HepG2 (cell line): ENCODE measurements around the gene LIMS2. TPM values are rescaled to one million over a fixed set of nuclear protein-coding genes. Genes with fewer than 3 reads are reported as not detected.

ENCODE experiments used
- ATAC-seq: fragments of 200-7000 bp; cut with Tn5 transposase; 3 replicates; pipeline ENCODE4 v1.9.1; 2020; ENCODE audit warnings: mild to moderate bottlenecking, moderate library complexity
- BruUV-seq: library from RNA; stranded (reverse); fragments of 400-500 nt; replicated peaks from 2 replicates; lab custom pipeline; 2021; lab: Mats Ljungman, UMichigan
- CTCF ChIA-PET: fragments of 300-600 bp; formaldehyde crosslinking; extraction: SDS; loops from one replicate; lab custom pipeline; 2021; ENCODE audit warnings: low total read pairs, inconsistent platforms, low intra/inter-chr PET ratio; lab: Yijun Ruan, JAX
- POLR2A ChIA-PET: fragments of 350-600 bp; sonication (Branson Sonifier 250); formaldehyde crosslinking; loops from one replicate; lab custom pipeline; 2020; ENCODE audit warnings: antibody characterized with exemption, inconsistent platforms; lab: Yijun Ruan, JAX
- DNase-seq: peaks from one replicate; pipeline ENCODE4 v3.0.0-alpha.2; 2015; ENCODE audit warnings: low spot score
- FAIRE-seq: peaks from 3 replicates; lab custom pipeline; 2011; peaks lifted over from hg19 to GRCh38; lab: Jason Lieb, UNC
- H2AFZ ChIP-seq: one replicate; pipeline ENCODE4 v1.6.1; 2011; ENCODE audit warnings: low read length, inconsistent platforms
- H3K27ac ChIP-seq: fragments of 300-600 bp; 3 replicates; pipeline ENCODE4 v1.8.0; 2011; ENCODE audit warnings: mixed run types, mild to moderate bottlenecking, mixed read lengths, low read length, inconsistent platforms; ENCODE audit not compliant: insufficient read depth; ENCODE audit errors: extremely low read length
- H3K27me3 ChIP-seq, 2 experiments: fragments of 200-600 bp in 1 of 2; 2 replicates in 1 of 2; 3 replicates in 1 of 2; pipeline versions ENCODE4 v1.6.0 to v1.8.0; 2011; ENCODE audit warnings: low read length in 2 of 2, mild to moderate bottlenecking in 2 of 2, moderate library complexity in 2 of 2, inconsistent platforms in 1 of 2; ENCODE audit not compliant: insufficient read depth in 2 of 2, control insufficient read depth in 1 of 2
- H3K36me3 ChIP-seq, 2 experiments: fragments of 200-600 bp in 1 of 2; replicated peaks in 1 of 2; 2 replicates in 1 of 2; 3 replicates in 1 of 2; pipeline versions ENCODE4 v1.5.1 to v1.8.0; 2011; ENCODE audit warnings: low read length in 2 of 2, inconsistent platforms in 1 of 2; ENCODE audit not compliant: insufficient read depth in 2 of 2, control insufficient read depth in 1 of 2
- H3K4me1 ChIP-seq: 2 replicates; pipeline ENCODE4 v1.5.1; 2012; ENCODE audit warnings: low read length, inconsistent platforms; ENCODE audit not compliant: insufficient read depth
- H3K4me2 ChIP-seq: 2 replicates; pipeline ENCODE4 v1.6.0; 2011; ENCODE audit warnings: low read depth, low read length, inconsistent platforms
- H3K4me3 ChIP-seq, 3 experiments: fragments of 200-600 bp in 1 of 3; sonication (generic), shearing (Covaris generic) in 1 of 3; replicated peaks in 1 of 3; 2 replicates each; pipeline ENCODE4 v1.5.1; 2011 to 2016; ENCODE audit warnings: low read length in 3 of 3, inconsistent platforms in 2 of 3, low read depth in 2 of 3, mild to moderate bottlenecking in 2 of 3, control low read depth in 1 of 3, mixed read lengths in 1 of 3; ENCODE audit not compliant: insufficient read depth in 1 of 3
- H3K79me2 ChIP-seq: one replicate; pipeline ENCODE4 v1.6.1; 2011; ENCODE audit warnings: low read length, inconsistent platforms; ENCODE audit not compliant: insufficient read depth
- H3K9ac ChIP-seq: 2 replicates; pipeline ENCODE4 v1.6.0; 2011; ENCODE audit warnings: mild to moderate bottlenecking, low read depth, low read length, inconsistent platforms; ENCODE audit not compliant: insufficient read depth
- H3K9me3 ChIP-seq: 2 replicates; pipeline ENCODE4 v1.5.1; 2012; ENCODE audit warnings: mild to moderate bottlenecking, low read length
- H4K20me1 ChIP-seq: 2 replicates; pipeline ENCODE4 v1.6.0; 2011; ENCODE audit warnings: inconsistent platforms, mild to moderate bottlenecking, low read length, moderate library complexity; ENCODE audit not compliant: insufficient read depth
- BATF2 ChIP-seq: sonication (generic); formaldehyde crosslinking; IDR thresholded peaks from 2 replicates; pipeline ENCODE4 v1.8.0; 2022; ENCODE audit warnings: mild to moderate bottlenecking, missing genetic modification reagents, moderate library complexity
- CCDC6 ChIP-seq: sonication (generic); formaldehyde crosslinking; IDR thresholded peaks from 2 replicates; pipeline ENCODE4 v1.8.1; 2022; ENCODE audit warnings: mild to moderate bottlenecking, missing genetic modification reagents, moderate library complexity
- CHD2 ChIP-seq: IDR thresholded peaks from 2 replicates; pipeline ENCODE4 v1.6.1; 2011; ENCODE audit warnings: low read depth, low read length, improper control_type of control experiment
- FOXK2 ChIP-seq: fragments of 450-650 bp; IDR thresholded peaks from 2 replicates; pipeline ENCODE4 v1.6.1; 2016
- GLMP ChIP-seq: sonication (generic); formaldehyde crosslinking; IDR thresholded peaks from 2 replicates; pipeline ENCODE4 v1.9.0; 2021; ENCODE audit warnings: missing genetic modification reagents, mild to moderate bottlenecking, borderline replicate concordance
- MYNN ChIP-seq: sonication (generic); formaldehyde crosslinking; IDR thresholded peaks from 2 replicates; pipeline ENCODE4 v1.4.0; 2020; ENCODE audit warnings: mild to moderate bottlenecking, low read depth, missing genetic modification reagents
- PAF1 ChIP-seq: IDR thresholded peaks from 2 replicates; pipeline ENCODE4 v1.6.1; 2016; ENCODE audit warnings: missing genetic modification reagents, missing compliant biosample characterization
- TCF7 ChIP-seq: sonication (generic); IDR thresholded peaks from 2 replicates; pipeline ENCODE4 v1.6.1; 2016; ENCODE audit warnings: antibody characterized with exemption, low read depth
- ZKSCAN8 ChIP-seq: IDR thresholded peaks from 2 replicates; pipeline ENCODE4 v1.6.1; 2016; ENCODE audit warnings: borderline replicate concordance, missing genetic modification reagents, missing compliant biosample characterization
- ZNF280B ChIP-seq: sonication (generic); formaldehyde crosslinking; IDR thresholded peaks from 2 replicates; pipeline ENCODE4 v1.5.0; 2020; ENCODE audit warnings: missing genetic modification reagents, mild to moderate bottlenecking, borderline replicate concordance
- ZNF350 ChIP-seq: sonication (generic); formaldehyde crosslinking; IDR thresholded peaks from 2 replicates; pipeline ENCODE4 v1.4.0; 2020; ENCODE audit warnings: mild to moderate bottlenecking, low read depth, missing genetic modification reagents, borderline replicate concordance
- ZNF556 ChIP-seq: sonication (generic); formaldehyde crosslinking; IDR thresholded peaks from 2 replicates; pipeline ENCODE4 v1.4.0; 2020; ENCODE audit warnings: mild to moderate bottlenecking, missing genetic modification reagents, borderline replicate concordance
- ZNF564 ChIP-seq: sonication (generic); formaldehyde crosslinking; IDR thresholded peaks from 2 replicates; pipeline ENCODE4 v1.8.1; 2023; ENCODE audit warnings: mild to moderate bottlenecking, missing genetic modification reagents
- ZNF639 ChIP-seq: conservative IDR thresholded peaks from 2 replicates; pipeline ENCODE4 v1.6.1; 2018; ENCODE audit warnings: missing genetic modification reagents
- WGBS: methylation state at CpG from one replicate; pipeline ENCODE4 v1.1.6; 2017; ENCODE audit warnings: low lambda C conversion rate; 5-methylcytosine and 5-hydroxymethylcytosine counted together
- in situ Hi-C: cut with HindIII; loops from 2 replicates; pipeline ENCODE4 v1.10.0; 2017; ENCODE audit warnings: low pct_unique_long_range_greater_than_20kb; ENCODE audit not compliant: extremely low pct_ligation_motif_present
- intact Hi-C: fragments of 100-400 bp; cut with micrococcal nuclease; formaldehyde crosslinking; loops from one replicate; pipeline ENCODE4 v1.10.0; 2022; ENCODE audit not compliant: unreplicated experiment
- polyA plus RNA-seq, 8 experiments: library from polyadenylated mRNA; depleted of rRNA in 3 of 8; stranded (reverse) in 7 of 8; unstranded in 1 of 8; fragments of >200 nt; fragmentation: Illumina TruSeq in 4 of 8; extraction: Trizol in 4 of 8; gene quantifications; 2 replicates each; pipeline versions ENCODE4 v1.2.1 to v1.2.3, GENCODE V29; 2011 to 2016; ENCODE audit warnings: low read depth in 4 of 8, missing spikeins in 1 of 8, mixed read lengths in 1 of 8; ENCODE audit not compliant: insufficient read depth in 1 of 8
- total RNA-seq, 5 experiments: library from RNA; depleted of rRNA; stranded (reverse); fragments of >200 nt; fragmentation: Illumina TruSeq; extraction: Trizol; gene quantifications; 2 replicates each; pipeline ENCODE4 v1.2.3, GENCODE V29; 2016; ENCODE audit warnings: low read depth in 1 of 5

LIMS2 gene
- total and polyA plus RNA-seq, 2 of the 13 experiments (the other 11 are each of a cell fraction or from before 2014, with no cell fraction given): 1.0 to 1.9 TPM

GRCh38 chr2:127701193-127701650, 25.9 kb upstream of the LIMS2 start, which contains the start of gene SFT2D3:
Gene SFT2D3 (plus strand): TSS chr2:127701497. CDS start chr2:127701529, 32 bp downstream.
- Histone ChIP-seq H3K27me3 (no peaks in the 10 kb centered on the region), H2AFZ (peak within 1 kb of the TSS; percentile 20), H3K4me1 (peaks cover 25% of the 10 kb centered on the region), H3K9ac (peak within 1 kb of the TSS; percentile 93), H3K27ac (peak within 1 kb of the TSS; percentile 93), H3K9me3 (no peaks in the 10 kb centered on the region), H4K20me1 (0 out of 2 replicates have a peak, but pooled peaks cover 2% of the 10 kb centered on the region), H3K4me2 (peak within 1 kb of the TSS; percentile 97), H3K36me3 (peaks cover 0 to under 1% of the 10 kb centered on the region in 2 experiments; a peak in 3 of 5 replicates), H3K79me2 (peaks cover 14% of the 10 kb centered on the region), H3K4me3 (peak within 1 kb of the TSS; percentile 75 to 92 (median 79))
- POLR2A ChIA-PET: interaction anchor here (0.8 to 1.8 kb wide), 9 partner anchors 24 to 185 kb away, joined by 3 to 15 read pairs (median 4); partner anchors contain the start of genes AMMECR1L, IWS1 and WDR33
- 0% methylated on average over 24 of the region's 44 CpGs for whole genome bisulfite sequencing
- DNase-seq: peak; percentile 91
- intact Hi-C loops (no loop called here), in situ Hi-C loops (no loop called here)
- ATAC-seq: peak; percentile 90
- BruUV-seq: no TSS peak
- CTCF ChIA-PET: no interaction called here
- FAIRE-seq: peak; percentile 30
- TF ChIP-seq ZNF556 (CRISPR knock-in tag) (peak; percentile 93), ZKSCAN8 (CRISPR knock-in tag) (0 out of 2 replicates have a peak, but pooled peaks have one; percentile 49), ZNF350 (CRISPR knock-in tag) (peak; percentile 95), ZNF280B (peak; percentile 43; the same call in 1 of the 2 replicates), CHD2 (peak; percentile 68), FOXK2 (no peak), CCDC6 (CRISPR knock-in tag) (0 out of 2 replicates have a peak, but pooled peaks have one; percentile 55), BATF2 (CRISPR knock-in tag) (peak; percentile 72; the same call in 1 of the 2 replicates), TCF7 (no peak), MYNN (CRISPR knock-in tag) (no peak), ZNF564 (CRISPR knock-in tag) (no peak; the same call in 1 of the 2 replicates), PAF1 (no peak), ZNF639 (CRISPR knock-in tag) (0 out of 2 replicates have a peak, but pooled peaks have one; percentile 83), GLMP (CRISPR knock-in tag) (no peak)
